Tibial artery (tissue), 4 donors: ENCODE measurements around the gene PPM1E.

Source experiments
- DNase-seq, 2 donors: peaks; one replicate each; pipeline ENCODE4 v3.0.0-alpha.2; 2019
- H3K27ac ChIP-seq, 2 donors: fragments of 200-600 bp; sonication (generic) in 1 of 2; 1 replicate in 1 of 2; 2 replicates in 1 of 2; pipeline ENCODE4 v1.5.1; 2018 to 2019; ENCODE audit warnings: mild to moderate bottlenecking in 1 of 2
- H3K27me3 ChIP-seq, 2 donors: fragments of 200-600 bp; sonication (generic) in 1 of 2; one replicate each; pipeline versions ENCODE4 v1.5.1 to v1.6.0; 2016 to 2019
- H3K36me3 ChIP-seq, 3 donors: fragments of 200-600 bp; sonication (generic) in 2 of 3; one replicate each; pipeline ENCODE4 v1.5.1; 2016 to 2019; ENCODE audit warnings: mild to moderate bottlenecking in 2 of 3
- H3K4me1 ChIP-seq, 4 donors: fragments of 200-600 bp; sonication (generic) in 2 of 4; 1 replicate in 3 of 4; 2 replicates in 1 of 4; pipeline ENCODE4 v1.5.1; 2016 to 2019
- H3K4me3 ChIP-seq, 2 donors: fragments of 200-600 bp; sonication (generic) in 1 of 2; 1 replicate in 1 of 2; 2 replicates in 1 of 2; pipeline ENCODE4 v1.5.1; 2018 to 2019; ENCODE audit warnings: mild to moderate bottlenecking in 2 of 2
- H3K9me3 ChIP-seq, 3 donors: fragments of 200-600 bp; sonication (generic) in 1 of 3; one replicate each; pipeline ENCODE4 v1.5.1; 2016 to 2019
- CTCF ChIP-seq, 2 experiments: fragments of 200-600 bp in 1 of 2; fragments of 450-650 bp in 1 of 2; IDR thresholded peaks; one replicate each; pipeline ENCODE4 v1.5.1; 2017 to 2019; ENCODE audit warnings: antibody characterized with exemption in 2 of 2, mild to moderate bottlenecking in 1 of 2, moderate library complexity in 1 of 2
- intact Hi-C: fragments of 100-400 bp; cut with DNase I; formaldehyde crosslinking; loops from one replicate; pipeline ENCODE4 v1.15.0; 2023; ENCODE audit warnings: low total_unique reads

PPM1E gene

GRCh38 chr17:58980706-58981481, 225.2 kb downstream of the PPM1E start:
- TF ChIP-seq CTCF (IDR thresholded peaks at IDR 0.05), result no peak
- no peaks in the 10 kb centered on the region for H3K9me3 ChIP-seq
- no peak overlapping the region for H3K4me3 ChIP-seq
- H3K4me1 ChIP-seq, result no peaks in the 10 kb centered on the region
- H3K27me3 ChIP-seq, result no peaks in the 10 kb centered on the region
- intact Hi-C loops, result no loop called here
- H3K27ac ChIP-seq, result no peak overlapping the region
- H3K36me3 ChIP-seq, result no peaks in the 10 kb centered on the region
- no peak for DNase-seq

GRCh38 chr17:58982626-58983025, 227.0 kb downstream of the PPM1E start:
- intact Hi-C loops, result no loop called here
- DNase-seq, result no peak
- H3K36me3 ChIP-seq, result no peaks in the 10 kb centered on the region
- no peaks in the 10 kb centered on the region for H3K27me3 ChIP-seq
- H3K4me3 ChIP-seq, result no peak overlapping the region
- H3K27ac ChIP-seq, result no peak overlapping the region
- TF ChIP-seq CTCF (IDR thresholded peaks at IDR 0.05), result no peak
- no peaks in the 10 kb centered on the region for H3K4me1 ChIP-seq
- no peaks in the 10 kb centered on the region for H3K9me3 ChIP-seq

- Histone ChIP-seq H3K9me3 (no peaks in the 10 kb centered on the region), H3K36me3 (no peaks in the 10 kb centered on the region), H3K27ac (no peak overlapping the region), H3K4me1 (no peaks in the 10 kb centered on the region), H3K4me3 (no peak overlapping the region), H3K27me3 (no peaks in the 10 kb centered on the region)
- intact Hi-C loops, result no loop called here
- TF ChIP-seq CTCF (IDR thresholded peaks at IDR 0.05), result no peak
- DNase-seq, result no peak
Observed at GRCh38 chr17:58985367-58985766, 229.7 kb downstream of the PPM1E start.

- Histone ChIP-seq H3K4me1 (no peaks in the 10 kb centered on the region), H3K9me3 (no peaks in the 10 kb centered on the region), H3K4me3 (no peak overlapping the region), H3K27ac (no peak overlapping the region), H3K27me3 (no peaks in the 10 kb centered on the region), H3K36me3 (no peaks in the 10 kb centered on the region)
- DNase-seq, result no peak
- no peak for TF ChIP-seq CTCF (IDR thresholded peaks at IDR 0.05)
- intact Hi-C loops, result no loop called here
Observed at GRCh38 chr17:58985971-58986370, 230.3 kb downstream of the PPM1E start.

GRCh38 chr17:58989629-58990028, 234.0 kb downstream of the PPM1E start:
- no peak for DNase-seq
- intact Hi-C loops, result no loop called here
- Histone ChIP-seq H3K36me3 (no peaks in the 10 kb centered on the region), H3K27me3 (no peaks in the 10 kb centered on the region), H3K4me3 (no peak overlapping the region), H3K9me3 (no peaks in the 10 kb centered on the region), H3K27ac (no peak overlapping the region), H3K4me1 (peaks cover 0 to 11% (median 4%) of the 10 kb centered on the region in 4 donors)
- no peak for TF ChIP-seq CTCF (IDR thresholded peaks at IDR 0.05)
